T-helper 2 cell treated with Interferon-gamma antibody and Interleukin-4, amounts not matched to agents 100 ng/mL and 5 ng/mL, for 36 hours (primary cell): ENCODE measurements around the gene UBAC2. TPM values are rescaled to one million over a fixed set of nuclear protein-coding genes. Genes with fewer than 3 reads are reported as not detected.

Source experiments
- intact Hi-C: fragments of 100-400 bp; cut with micrococcal nuclease; formaldehyde crosslinking; loops from one replicate; pipeline ENCODE4 v1.15.1; 2023
- total RNA-seq: library from RNA; stranded (reverse); gene quantifications from 2 replicates; pipeline ENCODE4 v1.2.3, GENCODE V29; 2022

The UBAC2 gene
- total RNA-seq, 1 donor from 2014 or later: 51.6 TPM

GRCh38 chr13:99182439-99182838 is 18.2 kb upstream of the UBAC2 start:
- intact Hi-C loops: no loop called here

DNA sequence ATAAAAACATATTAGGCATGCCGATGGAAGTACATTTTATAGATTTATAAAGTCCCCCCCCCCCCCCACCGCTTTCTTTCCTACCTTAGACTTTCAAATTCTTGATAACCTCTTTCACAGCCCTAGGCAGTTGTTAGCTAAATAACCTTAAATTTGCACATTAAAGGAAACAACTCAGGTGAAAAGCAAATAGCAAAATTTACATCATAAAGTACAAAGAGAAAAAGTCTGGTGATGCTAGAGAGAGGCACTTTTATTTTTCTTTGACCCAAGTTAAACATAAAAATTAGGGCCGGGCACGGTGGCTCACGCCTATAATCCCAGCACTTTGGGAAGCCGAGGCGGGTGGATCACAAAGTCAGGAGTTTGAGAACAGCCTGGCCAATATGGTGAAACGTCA is 15.0 kb upstream of the UBAC2 start:
- intact Hi-C loops: no loop called here

GRCh38 chr13:99190147-99190985 is 10.3 kb upstream of the UBAC2 start:
- intact Hi-C loops: no loop called here

GRCh38 chr13:99191336-99191899 is 9.2 kb upstream of the UBAC2 start:
- intact Hi-C loops: no loop called here

DNA sequence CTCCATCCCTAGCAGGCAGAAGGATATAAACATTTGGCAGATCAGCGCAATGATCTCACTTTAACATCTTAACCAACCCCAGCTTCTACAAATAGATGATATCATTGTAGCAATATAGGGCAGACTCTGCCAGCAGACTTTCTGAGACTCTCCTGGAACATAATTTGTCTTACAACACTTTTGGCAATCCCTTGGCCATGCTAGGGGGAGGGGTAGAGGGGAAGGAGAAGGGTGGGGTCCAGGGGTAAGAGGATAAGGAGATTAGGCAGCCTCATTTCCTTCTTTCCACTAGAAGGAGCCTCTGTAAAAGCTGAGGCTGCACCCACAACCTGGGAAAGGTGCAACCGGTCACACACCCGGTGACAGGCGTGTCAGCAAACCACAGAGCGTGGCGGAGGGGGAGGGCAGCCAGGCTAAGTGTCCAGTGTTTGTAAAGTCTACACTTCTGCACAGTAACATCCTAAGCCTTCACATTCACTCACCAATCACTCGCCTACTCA is 8.7 kb upstream of the UBAC2 start:
- intact Hi-C loops: no loop called here

- intact Hi-C loops: no loop called here
These were observed 8.2 kb upstream of the UBAC2 start for GRCh38 chr13:99192480-99192879.

DNA sequence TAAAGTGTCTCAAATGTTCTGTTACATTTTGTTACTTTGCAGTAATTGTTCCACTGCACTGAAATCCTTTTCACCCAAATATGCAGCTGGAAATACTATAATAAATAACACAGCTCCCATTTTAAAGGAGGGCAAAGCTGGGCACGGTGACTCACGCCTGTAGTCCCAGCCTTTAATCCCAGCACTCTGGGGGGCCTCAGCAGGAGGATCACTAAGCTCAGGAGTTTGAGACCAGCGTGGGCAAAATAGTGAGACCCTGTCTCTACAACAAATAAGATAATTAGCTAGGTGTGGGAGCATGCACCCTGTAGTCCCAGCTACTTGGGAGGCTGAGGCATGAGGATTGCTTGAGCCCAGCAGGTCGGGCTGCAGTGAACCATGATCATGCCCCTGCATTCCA is 7.5 kb upstream of the UBAC2 start:
- intact Hi-C loops: no loop called here

- intact Hi-C loops: no loop called here
These were observed 4.1 kb upstream of the UBAC2 start for GRCh38 chr13:99196466-99197116.

GRCh38 chr13:99197117-99197651 is 3.5 kb upstream of the UBAC2 start:
- intact Hi-C loops: no loop called here

DNA sequence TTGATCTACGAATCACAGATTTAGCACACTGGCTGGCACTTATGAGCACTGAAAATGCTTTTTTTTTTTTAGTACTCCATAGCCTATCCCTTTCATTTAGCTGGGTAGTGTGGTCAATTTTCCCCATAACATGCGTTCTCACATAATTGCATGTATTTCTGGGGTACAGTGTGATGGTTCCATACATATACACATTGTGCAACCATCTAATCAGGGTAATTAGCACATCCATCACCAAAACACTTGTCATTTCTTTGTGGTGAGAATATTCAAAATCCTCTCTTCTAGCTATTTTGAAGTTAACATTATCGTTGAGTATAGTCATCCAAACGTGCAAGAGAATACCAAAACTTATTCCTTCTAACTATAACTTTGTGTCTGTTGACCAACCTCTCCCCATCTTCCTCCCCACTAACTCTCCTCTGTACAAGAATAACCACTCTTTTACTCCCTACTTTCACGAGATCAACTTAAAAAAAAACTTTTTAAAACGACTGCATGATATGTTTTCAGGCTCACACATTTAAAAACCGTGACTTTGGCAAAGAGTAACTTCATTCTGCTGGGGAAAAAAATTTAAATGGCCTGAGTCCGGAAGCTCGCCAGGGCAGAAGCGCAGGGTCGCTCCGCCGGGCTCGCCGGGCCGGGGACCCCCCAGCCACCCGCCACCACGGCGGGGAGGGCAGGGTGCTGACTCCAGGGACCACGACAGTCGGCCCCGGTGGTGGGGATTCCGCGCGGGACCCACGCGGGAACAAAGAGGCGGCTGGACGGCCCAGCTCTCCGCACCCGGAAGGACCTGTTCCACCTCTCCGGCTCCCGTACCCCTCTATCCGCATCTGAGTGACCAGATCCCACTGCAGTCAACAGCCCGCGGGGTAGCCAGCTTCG is 868 bp upstream of the UBAC2 start:
- intact Hi-C loops: loop anchor here (1.0 to 5.0 kb wide), 9 partner anchors 15 to 408 kb away; partner anchors contain the start of genes CLYBL, GPR18, GPR183 and TM9SF2

DNA sequence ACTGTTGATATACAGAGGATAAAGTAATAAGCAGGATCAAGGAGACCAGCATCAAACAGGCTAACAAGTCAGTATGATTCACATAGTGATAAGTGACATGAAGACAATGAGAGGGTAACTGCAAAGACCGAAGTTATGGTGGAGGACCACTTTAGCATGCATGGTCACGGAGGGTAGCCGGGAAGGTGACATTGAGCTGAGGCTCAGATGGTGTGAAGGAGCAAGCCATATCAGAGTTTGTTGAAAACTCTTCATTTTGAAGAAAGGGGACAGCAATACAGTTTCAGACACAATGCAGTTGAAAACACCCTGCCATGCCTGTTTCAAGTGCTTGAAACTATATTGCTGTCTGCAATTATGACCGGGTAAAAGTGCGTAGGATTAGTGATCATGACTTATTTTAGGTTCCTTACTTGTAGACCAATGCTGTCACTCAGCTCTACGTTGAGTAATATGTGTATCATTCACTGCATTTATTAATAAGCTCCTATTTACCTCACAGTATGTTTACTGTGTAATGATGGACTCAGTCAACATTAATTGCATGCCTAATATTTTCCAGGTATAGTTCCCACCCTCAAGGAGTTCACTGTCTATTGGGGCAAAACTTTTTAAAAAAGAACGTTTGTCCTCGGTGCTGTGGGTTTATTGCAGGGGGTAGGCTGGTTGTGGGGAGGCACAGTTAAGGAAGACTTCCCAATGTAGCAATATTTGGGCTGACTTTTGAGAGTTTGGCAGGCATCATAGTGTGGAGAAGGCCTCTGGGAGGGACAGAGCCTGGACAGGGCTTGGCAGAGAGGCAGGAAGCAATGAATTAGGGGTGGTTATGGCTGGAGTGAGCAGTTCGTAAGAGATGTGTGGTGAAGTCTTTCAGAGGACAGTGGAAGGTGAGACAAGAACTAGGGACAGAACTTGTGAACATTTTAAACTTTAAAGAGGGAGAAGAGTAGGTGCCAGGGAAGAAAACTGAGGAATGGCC is 3.2 kb downstream of the UBAC2 start:
- intact Hi-C loops: loop anchor here (1.0 to 5.0 kb wide), 3 partner anchors 15 to 403 kb away; partner anchors contain the start of gene CLYBL

- intact Hi-C loops: no loop called here
These were observed 5.1 kb downstream of the UBAC2 start for GRCh38 chr13:99205621-99206220.

GRCh38 chr13:99206226-99206625 is 5.6 kb downstream of the UBAC2 start:
- intact Hi-C loops: no loop called here

DNA sequence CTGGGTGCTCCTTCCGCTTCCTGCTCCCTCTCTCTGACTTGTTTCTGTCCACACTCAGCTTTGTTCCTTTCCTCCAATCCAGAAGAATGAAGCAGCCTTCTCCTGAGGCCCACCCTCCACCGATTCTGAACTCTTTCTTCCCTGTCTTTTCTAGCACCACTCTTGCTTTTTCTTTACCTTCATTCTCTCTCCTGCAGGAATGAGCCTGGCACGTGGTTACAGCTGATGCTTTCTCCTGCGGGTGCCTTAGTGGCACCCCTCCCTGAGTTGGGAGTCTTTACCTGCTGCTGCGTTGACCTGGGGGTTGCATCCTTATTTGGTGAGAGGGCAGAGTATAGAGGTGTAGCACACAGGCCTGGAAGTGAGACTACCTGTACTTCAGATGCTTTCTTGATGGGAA is 6.2 kb downstream of the UBAC2 start:
- intact Hi-C loops: no loop called here

GRCh38 chr13:99207511-99207910 is 6.9 kb downstream of the UBAC2 start:
- intact Hi-C loops: no loop called here

- intact Hi-C loops: no loop called here
These were observed 7.5 kb downstream of the UBAC2 start for GRCh38 chr13:99208185-99208584.

DNA sequence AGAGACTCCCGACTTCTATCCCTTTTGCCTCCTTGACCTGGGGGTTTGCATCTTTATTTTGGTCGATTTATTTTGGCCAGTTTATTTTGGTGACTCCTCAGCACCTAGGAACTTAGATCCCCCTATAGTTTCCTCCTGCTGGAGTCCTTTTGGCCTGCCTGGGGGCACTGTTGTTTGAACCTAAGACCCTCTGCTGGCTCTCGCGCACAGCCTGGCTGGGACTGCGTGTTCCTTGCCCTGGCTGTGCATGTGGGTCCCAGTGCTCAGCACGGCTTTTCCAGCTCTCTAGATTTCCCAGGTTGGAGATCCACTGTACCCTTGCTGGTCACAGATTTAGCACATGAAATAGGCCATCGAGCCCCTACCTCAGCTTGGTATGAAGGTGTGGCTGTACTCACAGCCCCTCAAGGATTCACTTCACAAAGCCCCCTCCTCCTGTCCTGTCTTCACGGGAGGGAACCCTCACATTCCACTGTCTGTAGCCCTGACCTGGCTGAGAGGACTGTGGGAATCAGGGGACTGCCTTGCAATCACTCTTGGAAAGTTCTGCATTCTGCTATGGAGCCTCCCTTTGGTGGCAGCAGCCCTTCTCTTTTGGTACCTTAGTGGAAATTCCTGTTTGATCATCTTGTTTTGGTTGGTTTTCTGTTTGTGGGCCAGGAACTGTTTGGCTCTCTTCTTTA is 8.3 kb downstream of the UBAC2 start:
- intact Hi-C loops: no loop called here

DNA sequence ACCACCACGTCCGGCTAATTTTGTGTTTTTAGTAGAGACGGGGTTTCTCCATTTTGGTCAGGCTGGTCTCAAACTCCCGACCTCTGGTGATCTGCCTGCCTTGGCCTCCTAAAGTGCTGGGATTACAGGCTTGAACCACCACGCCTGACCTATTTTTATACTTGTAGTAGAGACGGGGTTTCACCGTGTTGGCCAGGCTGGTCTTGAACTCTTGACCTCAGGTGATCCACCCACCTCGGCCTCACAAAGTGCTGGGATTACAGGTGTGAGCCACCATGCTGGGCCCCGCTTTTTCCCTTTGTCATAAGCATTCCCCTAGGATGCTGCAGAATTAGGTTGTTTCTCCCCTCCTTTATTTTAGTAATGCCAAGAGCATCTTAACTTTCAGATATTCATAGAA is 10.0 kb downstream of the UBAC2 start:
- intact Hi-C loops: loop anchor here (10.0 kb wide), 1 partner anchor 636 kb away; the partner anchor contains the start of gene STK24
